AG04450 (cell line): Measurements from ENCODE around the gene SELENOF. TPM values are rescaled to one million over a fixed set of nuclear protein-coding genes. Genes with fewer than 3 reads are reported as not detected.

Source experiments
- CTCF ChIA-PET: fragments of 300-600, 350-600 bp; formaldehyde crosslinking; extraction: SDS; loops from one replicate; lab custom pipeline; 2022; ENCODE audit warnings: antibody characterized with exemption, inconsistent platforms; lab: Charles Lee
- POLR2A ChIA-PET: fragments of 350-600 bp; formaldehyde crosslinking; extraction: SDS; loops from one replicate; lab custom pipeline; 2021; ENCODE audit warnings: antibody characterized with exemption, inconsistent platforms; lab: Yijun Ruan, JAX
- DNase-seq: peaks from one replicate; pipeline ENCODE4 v3.0.0-alpha.2; 2011; ENCODE audit warnings: low read depth, low spot score
- H3K27ac ChIP-seq: one replicate; pipeline ENCODE4 v1.5.1; 2012; ENCODE audit warnings: low read depth, low read length, control low read depth
- H3K27me3 ChIP-seq: one replicate; pipeline ENCODE4 v1.6.0; 2012; ENCODE audit warnings: low read length; ENCODE audit not compliant: control insufficient read depth, insufficient read depth
- H3K4me3 ChIP-seq: 2 replicates; pipeline ENCODE4 v1.5.1; 2011; ENCODE audit warnings: mild to moderate bottlenecking, low read depth, low read length, control low read depth
- H3K9me3 ChIP-seq: 2 replicates; pipeline ENCODE4 v1.5.1; 2012; ENCODE audit warnings: low read length; ENCODE audit not compliant: control insufficient read depth, insufficient read depth
- polyA minus RNA-seq: library from RNA; depleted of rRNA, polyadenylated mRNA; stranded (reverse); fragments of >200 nt; gene quantifications from 2 replicates; pipeline ENCODE4 v1.2.3, GENCODE V29; 2011; rRNA and poly(A)+ RNA removed
- polyA plus RNA-seq: library from polyadenylated mRNA; depleted of rRNA; stranded (reverse); fragments of >200 nt; gene quantifications from 2 replicates; pipeline ENCODE4 v1.2.3, GENCODE V29; 2011; rRNA removed
- TF ChIP-seq, protein P1 (sequence below): IDR thresholded peaks from 2 replicates; pipeline ENCODE4 v1.5.1; 2011; ENCODE audit warnings: low read depth, low read length, control low read depth, inconsistent platforms

SELENOF gene
- polyA plus RNA-seq (248 and 358 TPM in 2 replicates), polyA minus RNA-seq (60.7 and 73.2 TPM in 2 replicates)

DNA sequence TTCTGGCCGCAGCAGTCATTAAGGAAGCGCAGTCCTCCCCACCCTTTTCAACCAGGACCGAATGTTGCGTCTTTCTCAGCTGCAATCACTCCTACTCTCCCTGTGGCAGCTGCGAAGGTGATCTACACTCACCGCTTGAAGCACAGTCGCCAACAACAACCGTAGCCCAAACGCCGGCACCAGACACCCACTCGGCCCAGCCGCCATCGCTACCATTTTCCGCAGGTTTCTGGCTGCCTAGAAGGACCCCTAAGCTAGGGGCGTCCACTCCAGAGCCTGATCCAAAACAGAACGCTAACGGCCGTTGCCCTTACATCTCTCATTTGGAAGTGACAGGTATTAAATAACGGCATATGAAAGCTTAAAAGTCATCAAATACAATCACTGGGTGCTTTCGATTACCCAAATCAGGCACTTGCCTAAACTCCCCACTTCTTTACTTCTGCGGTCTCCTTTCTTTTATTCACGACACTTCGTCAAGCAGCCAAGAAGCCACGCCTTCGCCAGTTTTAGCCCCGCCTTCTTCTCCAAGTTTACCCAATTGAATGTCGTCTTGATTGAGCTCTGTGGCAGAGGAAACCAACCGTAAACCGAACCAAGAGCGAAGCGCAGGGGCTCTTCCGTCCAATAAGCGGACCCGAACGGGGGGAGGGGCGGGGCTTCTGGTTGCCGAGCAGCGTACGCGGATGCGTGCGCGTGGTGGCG lies at the start of gene SELENOF:
Gene SELENOF, minus strand, starts transcription at position 231 of the 705 bp plus-strand sequence. Its CDS starts 15 bp downstream, at position 216.
- H3K27ac ChIP-seq, result peak within 1 kb of the TSS; percentile 86
- ChIA-PET CTCF (interaction anchor here (0.8 to 2.8 kb wide), 7 partner anchors 10 to 210 kb away, joined by 3 to 13 read pairs (median 6); partner anchors contain the start of gene SH3GLB1), POLR2A (interaction anchor here (0.7 to 1.3 kb wide), 6 partner anchors 13 to 980 kb away, joined by 3 to 7 read pairs (median 4); partner anchors contain the start of gene SH3GLB1)
- H3K9me3 ChIP-seq, result no peaks in the 10 kb centered on the region; the same call in 1 of the 2 replicates
- no peaks in the 10 kb centered on the region for H3K27me3 ChIP-seq
- peak; percentile 100 for DNase-seq
- TF ChIP-seq, protein P1, sequence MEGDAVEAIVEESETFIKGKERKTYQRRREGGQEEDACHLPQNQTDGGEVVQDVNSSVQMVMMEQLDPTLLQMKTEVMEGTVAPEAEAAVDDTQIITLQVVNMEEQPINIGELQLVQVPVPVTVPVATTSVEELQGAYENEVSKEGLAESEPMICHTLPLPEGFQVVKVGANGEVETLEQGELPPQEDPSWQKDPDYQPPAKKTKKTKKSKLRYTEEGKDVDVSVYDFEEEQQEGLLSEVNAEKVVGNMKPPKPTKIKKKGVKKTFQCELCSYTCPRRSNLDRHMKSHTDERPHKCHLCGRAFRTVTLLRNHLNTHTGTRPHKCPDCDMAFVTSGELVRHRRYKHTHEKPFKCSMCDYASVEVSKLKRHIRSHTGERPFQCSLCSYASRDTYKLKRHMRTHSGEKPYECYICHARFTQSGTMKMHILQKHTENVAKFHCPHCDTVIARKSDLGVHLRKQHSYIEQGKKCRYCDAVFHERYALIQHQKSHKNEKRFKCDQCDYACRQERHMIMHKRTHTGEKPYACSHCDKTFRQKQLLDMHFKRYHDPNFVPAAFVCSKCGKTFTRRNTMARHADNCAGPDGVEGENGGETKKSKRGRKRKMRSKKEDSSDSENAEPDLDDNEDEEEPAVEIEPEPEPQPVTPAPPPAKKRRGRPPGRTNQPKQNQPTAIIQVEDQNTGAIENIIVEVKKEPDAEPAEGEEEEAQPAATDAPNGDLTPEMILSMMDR, result no peak
- H3K4me3 ChIP-seq, result peak within 1 kb of the TSS; percentile 100

DNA sequence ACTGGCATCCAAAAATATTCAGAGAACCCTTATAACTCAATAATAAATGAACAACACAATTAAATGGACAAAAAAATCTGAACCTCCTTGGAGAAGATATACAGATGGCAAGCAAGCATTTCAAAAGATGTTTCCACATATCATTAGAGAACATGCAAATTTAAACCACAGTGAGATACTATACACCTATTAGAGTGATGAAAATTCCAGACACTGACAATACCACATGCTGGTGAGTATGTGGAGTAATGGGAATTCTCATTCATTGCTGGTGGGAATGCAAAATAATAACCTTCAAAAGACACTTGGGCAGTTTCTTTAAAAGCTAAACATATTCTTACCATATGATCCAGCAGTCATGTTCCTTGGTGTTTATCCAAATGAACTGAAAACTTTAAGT lies 46.6 kb upstream of the SELENOF start:
- H3K27ac ChIP-seq, result no peak overlapping the region
- no peak overlapping the region for H3K4me3 ChIP-seq
- no peak for DNase-seq
- CTCF ChIA-PET, result no interaction called here
- H3K27me3 ChIP-seq, result no peaks in the 10 kb centered on the region
- TF ChIP-seq, protein P1, result no peak
- POLR2A ChIA-PET, result no interaction called here
- H3K9me3 ChIP-seq, result peaks cover 4% of the 10 kb centered on the region; the same call in 1 of the 2 replicates

DNA sequence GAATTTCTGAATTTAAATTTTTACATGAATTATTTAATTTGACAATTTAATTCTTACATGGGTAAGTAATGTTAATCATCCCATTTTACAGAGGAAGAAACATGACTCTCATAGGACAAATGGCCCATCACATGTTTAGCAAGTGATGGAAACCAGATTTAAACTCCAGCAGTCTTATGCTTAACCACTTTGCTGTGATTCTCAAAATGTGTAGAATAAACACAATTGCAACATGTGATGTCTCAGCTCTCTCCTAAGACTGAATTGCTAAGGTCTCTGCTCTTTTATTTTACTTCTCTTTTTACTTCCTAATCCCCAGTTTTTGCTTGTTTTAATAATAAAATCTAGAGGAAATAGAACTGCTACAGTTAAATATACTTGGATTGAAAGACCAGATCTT lies 43.3 kb upstream of the SELENOF start:
- POLR2A ChIA-PET, result no interaction called here
- DNase-seq, result no peak
- Histone ChIP-seq H3K9me3 (no peaks in the 10 kb centered on the region; the same call in 1 of the 2 replicates), H3K27me3 (no peaks in the 10 kb centered on the region), H3K27ac (no peak overlapping the region), H3K4me3 (no peak overlapping the region)
- TF ChIP-seq, protein P1, result no peak
- CTCF ChIA-PET, result interaction anchor here (0.7 to 2.0 kb wide), 4 partner anchors 123 to 253 kb away, joined by 3 to 5 read pairs (median 4); partner anchors contain the start of gene SH3GLB1

DNA sequence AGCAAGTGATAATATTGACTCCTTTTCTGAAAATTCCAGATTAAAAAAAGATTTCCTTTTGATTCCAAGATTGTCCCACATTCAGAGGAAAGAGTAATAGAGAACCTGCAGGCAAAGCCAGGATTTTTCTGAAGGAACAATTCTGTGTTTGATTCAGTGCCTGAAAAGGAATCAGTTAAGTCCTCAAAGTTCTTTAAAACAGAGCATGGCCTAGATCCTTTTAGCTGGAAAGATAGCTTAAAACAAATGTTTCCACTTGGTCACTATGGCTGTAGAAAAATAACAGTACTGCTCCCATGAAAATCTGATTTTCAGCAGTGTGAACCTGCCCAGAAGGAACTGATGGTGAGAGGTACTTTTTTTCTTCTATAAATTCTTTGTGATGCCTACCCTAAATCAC lies 42.3 kb upstream of the SELENOF start:
- ChIA-PET POLR2A (no interaction called here), CTCF (interaction anchor here (2.6 kb wide), 1 partner anchor 8 kb away, joined by 13 read pairs; no protein-coding TSS in a partner anchor)
- no peak for DNase-seq
- Histone ChIP-seq H3K27me3 (no peaks in the 10 kb centered on the region), H3K9me3 (no peaks in the 10 kb centered on the region; the same call in 1 of the 2 replicates), H3K4me3 (no peak overlapping the region), H3K27ac (no peak overlapping the region)
- TF ChIP-seq, protein P1, result no peak

DNA sequence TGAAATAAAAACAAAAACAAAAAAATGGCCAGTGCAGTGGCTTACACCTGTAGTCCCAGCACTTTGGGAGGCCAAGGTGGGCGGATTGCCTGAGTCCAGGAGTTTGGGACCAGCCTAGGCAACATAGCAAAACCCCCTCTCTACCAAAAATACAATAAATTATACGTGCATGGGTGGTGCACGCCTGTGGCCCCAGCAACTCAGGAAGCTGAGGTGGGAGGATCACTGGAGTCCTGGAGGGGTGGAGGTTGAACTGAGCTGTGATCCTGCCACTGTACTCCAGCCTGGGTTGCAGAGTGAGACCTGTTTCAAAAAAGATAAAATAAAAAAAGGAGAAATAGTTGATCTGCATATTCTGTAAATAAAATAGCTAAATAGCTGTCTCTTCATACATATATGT lies 41.8 kb upstream of the SELENOF start:
- DNase-seq, result no peak
- no peaks in the 10 kb centered on the region; the same call in 1 of the 2 replicates for H3K9me3 ChIP-seq
- ChIA-PET CTCF (interaction anchor here (1.3 to 2.6 kb wide), 2 partner anchors 9 to 252 kb away, joined by 3 to 13 read pairs; no protein-coding TSS in a partner anchor), POLR2A (no interaction called here)
- no peak overlapping the region for H3K27ac ChIP-seq
- H3K4me3 ChIP-seq, result no peak overlapping the region
- TF ChIP-seq, protein P1, result no peak
- H3K27me3 ChIP-seq, result no peaks in the 10 kb centered on the region
